ENCODE results near the gene SGK2. TPM values are rescaled to one million over a fixed set of nuclear protein-coding genes. Genes with fewer than 3 reads are reported as not detected.

SGK2 gene
- total RNA-seq, 2 experiments from 2014 or later = 0.41 to 0.48 TPM

DNA sequence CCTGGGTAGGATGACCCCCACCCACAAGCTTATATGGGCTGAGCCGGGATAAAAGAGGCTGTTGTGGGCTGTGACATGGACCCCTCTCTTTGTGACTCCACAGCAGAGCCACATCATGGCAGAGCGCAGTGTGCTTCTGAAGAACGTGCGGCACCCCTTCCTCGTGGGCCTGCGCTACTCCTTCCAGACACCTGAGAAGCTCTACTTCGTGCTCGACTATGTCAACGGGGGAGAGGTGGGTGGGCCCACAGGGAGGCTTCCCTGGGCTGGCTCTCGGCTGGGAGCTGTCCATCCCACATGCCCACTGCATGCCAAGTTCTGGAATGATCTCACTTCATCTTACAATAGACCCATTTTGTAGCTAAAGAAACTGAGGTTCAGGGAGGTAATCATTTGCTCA lies 10.5 kb downstream of the SGK2 start:
- no peak overlapping the region for H2AFZ ChIP-seq (ENCODE audit: low read length)
- POLR2A ChIA-PET = interaction anchor here (0.6 to 1.7 kb wide), 4 partner anchors 8 to 94 kb away, joined by 3 to 5 read pairs (median 4); no protein-coding TSS in a partner anchor
- no peaks in the 10 kb centered on the region for H3K9me3 ChIP-seq (ENCODE audit: low read length)
- no peaks in the 10 kb centered on the region for H4K20me1 ChIP-seq (ENCODE audit: insufficient read depth, low read length)
- H3K9me2 ChIP-seq (ENCODE audit: insufficient read depth, low read length) = no peaks in the 10 kb centered on the region
- H3K36me3 ChIP-seq (ENCODE audit: insufficient read depth, low read length) = no peaks in the 10 kb centered on the region
- no peak for DNase-seq (ENCODE audit: low spot score)
- no peak for TF ChIP-seq EZH2phosphoT487 (IDR thresholded peaks at IDR 0.05; ENCODE audit: borderline replicate concordance, low read depth, low read length)
- TF ChIP-seq, protein P1, sequence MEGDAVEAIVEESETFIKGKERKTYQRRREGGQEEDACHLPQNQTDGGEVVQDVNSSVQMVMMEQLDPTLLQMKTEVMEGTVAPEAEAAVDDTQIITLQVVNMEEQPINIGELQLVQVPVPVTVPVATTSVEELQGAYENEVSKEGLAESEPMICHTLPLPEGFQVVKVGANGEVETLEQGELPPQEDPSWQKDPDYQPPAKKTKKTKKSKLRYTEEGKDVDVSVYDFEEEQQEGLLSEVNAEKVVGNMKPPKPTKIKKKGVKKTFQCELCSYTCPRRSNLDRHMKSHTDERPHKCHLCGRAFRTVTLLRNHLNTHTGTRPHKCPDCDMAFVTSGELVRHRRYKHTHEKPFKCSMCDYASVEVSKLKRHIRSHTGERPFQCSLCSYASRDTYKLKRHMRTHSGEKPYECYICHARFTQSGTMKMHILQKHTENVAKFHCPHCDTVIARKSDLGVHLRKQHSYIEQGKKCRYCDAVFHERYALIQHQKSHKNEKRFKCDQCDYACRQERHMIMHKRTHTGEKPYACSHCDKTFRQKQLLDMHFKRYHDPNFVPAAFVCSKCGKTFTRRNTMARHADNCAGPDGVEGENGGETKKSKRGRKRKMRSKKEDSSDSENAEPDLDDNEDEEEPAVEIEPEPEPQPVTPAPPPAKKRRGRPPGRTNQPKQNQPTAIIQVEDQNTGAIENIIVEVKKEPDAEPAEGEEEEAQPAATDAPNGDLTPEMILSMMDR (conservative IDR thresholded peaks at IDR 0.05; ENCODE audit: low read length) = no peak
- H3K4me2 ChIP-seq (ENCODE audit: low read length) = no peak overlapping the region
- no TSS peak for BruUV-seq (replicated peaks)
- no peaks in the 10 kb centered on the region for H3K4me1 ChIP-seq (ENCODE audit: insufficient read depth, low read length, poor library complexity, severe bottlenecking)
- no peaks in the 10 kb centered on the region for H3K79me2 ChIP-seq (ENCODE audit: insufficient read depth, low read depth, low read length)
- intact Hi-C loops (cut with micrococcal nuclease; ENCODE audit: unreplicated experiment) = loop anchor here (10.0 kb wide), 1 partner anchor 126 kb away; no protein-coding TSS in a partner anchor
- CTCF ChIA-PET (ENCODE audit: unreplicated experiment) = interaction anchor here (0.6 to 0.7 kb wide), 2 partner anchors 123 to 356 kb away, joined by 3 to 4 read pairs; no protein-coding TSS in a partner anchor
- no peak overlapping the region for H3K27ac ChIP-seq (ENCODE audit: low read depth, low read length, poor library complexity, severe bottlenecking)
- no peak overlapping the region for H3K4me3 ChIP-seq (ENCODE audit: low read depth, low read length, poor library complexity, severe bottlenecking)

- BruUV-seq (replicated peaks) = no TSS peak
- no peak overlapping the region for H3K4me2 ChIP-seq (ENCODE audit: low read length)
- no peaks in the 10 kb centered on the region for H3K9me2 ChIP-seq (ENCODE audit: insufficient read depth, low read length)
- intact Hi-C loops (cut with micrococcal nuclease; ENCODE audit: unreplicated experiment) = no loop called here
- no peak for DNase-seq (ENCODE audit: low spot score)
- no peaks in the 10 kb centered on the region for H3K9me3 ChIP-seq (ENCODE audit: low read length)
- ChIA-PET POLR2A (interaction anchor here (1.1 kb wide), 1 partner anchor 93 kb away, joined by 3 read pairs; no protein-coding TSS in a partner anchor), CTCF (ENCODE audit: unreplicated experiment) (no interaction called here)
- H3K4me3 ChIP-seq (ENCODE audit: low read depth, low read length, poor library complexity, severe bottlenecking) = no peak overlapping the region
- H3K4me1 ChIP-seq (ENCODE audit: insufficient read depth, low read length, poor library complexity, severe bottlenecking) = no peaks in the 10 kb centered on the region
- H3K79me2 ChIP-seq (ENCODE audit: insufficient read depth, low read depth, low read length) = no peaks in the 10 kb centered on the region
- no peak for TF ChIP-seq EZH2phosphoT487 (IDR thresholded peaks at IDR 0.05; ENCODE audit: borderline replicate concordance, low read depth, low read length)
- TF ChIP-seq, protein P1 (conservative IDR thresholded peaks at IDR 0.05; ENCODE audit: low read length) = no peak
- no peak overlapping the region for H2AFZ ChIP-seq (ENCODE audit: low read length)
- H3K27ac ChIP-seq (ENCODE audit: low read depth, low read length, poor library complexity, severe bottlenecking) = no peak overlapping the region
- no peaks in the 10 kb centered on the region for H4K20me1 ChIP-seq (ENCODE audit: insufficient read depth, low read length)
- H3K36me3 ChIP-seq (ENCODE audit: insufficient read depth, low read length) = no peaks in the 10 kb centered on the region
Measured at GRCh38 chr20:43570496-43570895, 11.7 kb downstream of the SGK2 start.

- TF ChIP-seq, protein P1 (conservative IDR thresholded peaks at IDR 0.05; ENCODE audit: low read length) = peak; percentile 73
- TF ChIP-seq EZH2phosphoT487 (IDR thresholded peaks at IDR 0.05; ENCODE audit: borderline replicate concordance, low read depth, low read length) = no peak
- H3K9me3 ChIP-seq (ENCODE audit: low read length) = no peaks in the 10 kb centered on the region
- DNase-seq (ENCODE audit: low spot score) = peak; percentile 18
- no peaks in the 10 kb centered on the region for H3K36me3 ChIP-seq (ENCODE audit: insufficient read depth, low read length)
- no TSS peak for BruUV-seq (replicated peaks)
- H3K4me3 ChIP-seq (ENCODE audit: low read depth, low read length, poor library complexity, severe bottlenecking) = no peak overlapping the region
- no peaks in the 10 kb centered on the region for H3K9me2 ChIP-seq (ENCODE audit: insufficient read depth, low read length)
- intact Hi-C loops (cut with micrococcal nuclease; ENCODE audit: unreplicated experiment) = no loop called here
- no peak overlapping the region for H3K4me2 ChIP-seq (ENCODE audit: low read length)
- CTCF ChIA-PET (ENCODE audit: unreplicated experiment) = no interaction called here
- H3K79me2 ChIP-seq (ENCODE audit: insufficient read depth, low read depth, low read length) = no peaks in the 10 kb centered on the region
- H2AFZ ChIP-seq (ENCODE audit: low read length) = no peak overlapping the region
- no peaks in the 10 kb centered on the region for H4K20me1 ChIP-seq (ENCODE audit: insufficient read depth, low read length)
- no peaks in the 10 kb centered on the region for H3K4me1 ChIP-seq (ENCODE audit: insufficient read depth, low read length, poor library complexity, severe bottlenecking)
- H3K27ac ChIP-seq (ENCODE audit: low read depth, low read length, poor library complexity, severe bottlenecking) = no peak overlapping the region
- POLR2A ChIA-PET = interaction anchor here (1.6 kb wide), 1 partner anchor 80 kb away, joined by 3 read pairs; no protein-coding TSS in a partner anchor
Measured at GRCh38 chr20:43571310-43571709, 12.5 kb downstream of the SGK2 start.
